Mesenteric fat pad (tissue), 1 donor: ENCODE data around the gene SHISA6. TPM values are rescaled to one million over a fixed set of nuclear protein-coding genes. Genes with fewer than 3 reads are reported as not detected.

Source experiments
- DNase-seq: peaks from one replicate; pipeline ENCODE4 v3.0.0-alpha.2; 2020; ENCODE audit warnings: low spot score
- long read RNA-seq: library from polyadenylated mRNA; unstranded; transcript quantifications from one replicate; pipeline ENCODE4 v2.0.0, GENCODE V29; 2020
- total RNA-seq: library from RNA; stranded (reverse); fragmentation: NEBNext Ultra II Directional; extraction: Animal tissue kit (Norgen Biotek cat#: 25700); gene quantifications from one replicate; pipeline ENCODE4 v1.2.1, GENCODE V29; 2021
- donor health status: DM: yes; HTN: yes; CAD: no.

SHISA6 gene
- total RNA-seq = 1.2 TPM
- long read RNA-seq, partial matches to known transcripts = 0 of 5 reads
- long read RNA-seq, other reads (novel, unspliced or antisense) = 5 of 5 reads

GRCh38 chr17:11240841-11241610 is at the start of gene SHISA6:
SHISA6 (plus strand) TSS chr17:11241213.
- no peak for DNase-seq

GRCh38 chr17:11195801-11196200 is 45.2 kb upstream of the SHISA6 start:
- DNase-seq = no peak

DNA sequence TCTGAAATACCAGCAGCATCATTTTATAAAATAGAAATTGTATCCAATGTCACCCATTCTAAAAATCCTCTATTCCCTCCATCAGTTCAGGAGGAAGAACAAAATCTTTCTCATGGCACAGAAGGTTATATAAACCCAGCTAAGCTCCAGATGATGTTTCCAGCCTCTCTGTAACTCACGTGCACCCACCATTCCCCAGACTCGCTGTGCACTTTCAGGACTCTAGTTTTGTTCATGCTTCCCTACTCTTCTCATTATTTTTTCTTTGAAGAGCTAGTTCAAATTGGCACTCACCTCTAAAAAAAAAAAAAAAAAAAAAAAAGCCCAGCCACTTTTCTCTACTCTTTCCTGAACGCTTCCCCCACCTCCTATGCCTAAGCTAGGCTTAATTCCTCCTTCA is 36.0 kb upstream of the SHISA6 start:
- DNase-seq = no peak

DNA sequence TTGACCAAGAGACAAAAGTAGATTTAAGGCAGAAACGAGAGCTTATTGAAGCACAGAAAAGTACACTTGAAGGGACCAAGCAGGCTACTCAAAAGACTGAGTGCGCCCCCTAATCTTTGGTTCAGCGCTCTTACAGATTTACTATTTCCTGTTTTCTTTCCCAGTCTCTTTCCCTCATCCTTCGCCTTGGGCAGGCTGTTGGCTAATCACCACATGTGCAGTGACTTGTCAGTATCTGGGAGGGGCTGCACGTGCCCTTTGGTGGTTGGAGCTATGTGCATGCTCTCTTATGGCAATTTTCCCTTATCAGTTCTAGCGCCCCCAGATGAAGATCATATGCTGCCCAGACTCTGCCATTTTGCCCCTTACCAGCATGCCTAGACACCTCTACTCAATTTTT is 35.4 kb upstream of the SHISA6 start:
- no peak for DNase-seq

DNA sequence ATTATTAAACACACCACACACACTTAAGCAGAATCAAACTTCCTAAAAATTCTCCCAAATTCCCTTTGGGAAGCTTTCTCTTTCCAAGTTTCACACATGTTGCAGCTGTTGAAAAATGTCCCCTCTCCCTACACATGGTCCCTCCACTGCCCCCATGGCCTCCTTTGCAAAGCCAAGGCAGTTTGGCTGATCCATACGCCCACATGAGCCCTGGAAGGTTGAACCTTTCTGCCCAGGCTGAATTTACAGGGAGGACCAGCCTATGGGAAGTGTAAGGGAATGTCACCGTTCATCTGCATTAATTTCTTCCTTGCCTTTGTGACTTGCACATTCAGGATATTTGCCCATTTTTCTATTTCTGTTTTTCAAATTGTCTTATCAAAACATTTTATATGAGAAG is 31.1 kb upstream of the SHISA6 start:
- no peak for DNase-seq

DNA sequence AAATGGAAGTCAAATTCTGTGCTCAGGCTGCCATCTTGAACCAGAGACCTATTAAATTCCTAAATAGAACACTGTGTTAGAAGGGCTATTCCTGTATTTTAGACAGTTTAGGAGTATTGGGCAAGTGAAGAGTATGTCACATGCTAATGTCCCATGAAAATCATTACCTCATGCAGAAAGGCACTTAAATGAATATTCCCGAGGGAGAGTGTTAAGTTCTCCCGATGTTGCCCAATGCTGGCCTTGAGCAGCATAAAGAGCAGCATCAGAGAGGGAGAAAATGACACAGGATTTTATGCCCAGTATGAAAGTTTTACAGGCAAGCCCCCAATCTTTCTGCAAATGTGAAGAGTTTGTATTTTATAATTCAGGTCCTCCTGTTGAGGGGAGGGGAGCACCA is 28.2 kb upstream of the SHISA6 start:
- no peak for DNase-seq

DNA sequence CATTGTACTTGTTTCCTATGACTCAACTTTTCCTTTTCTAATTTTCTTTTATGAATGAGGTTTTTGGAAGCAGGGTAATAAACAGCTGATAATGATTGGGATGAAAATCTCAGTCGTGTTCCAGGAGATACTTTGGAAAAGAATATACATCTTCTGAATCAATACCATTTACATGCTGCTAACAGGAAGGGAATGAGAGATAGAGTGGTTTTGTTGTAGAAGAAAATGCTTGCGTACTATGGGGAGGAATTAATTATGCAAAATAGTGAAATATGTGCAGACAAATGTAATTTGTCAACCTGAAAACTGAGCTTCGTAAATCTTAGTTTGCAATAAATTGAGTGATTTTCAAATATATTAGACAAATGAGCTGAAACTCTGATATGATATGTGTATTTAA is 24.0 kb upstream of the SHISA6 start:
- DNase-seq = no peak

GRCh38 chr17:11221196-11221595 is 19.8 kb upstream of the SHISA6 start:
- no peak for DNase-seq

- DNase-seq = no peak
Measured at GRCh38 chr17:11221721-11222120, 19.3 kb upstream of the SHISA6 start.

DNA sequence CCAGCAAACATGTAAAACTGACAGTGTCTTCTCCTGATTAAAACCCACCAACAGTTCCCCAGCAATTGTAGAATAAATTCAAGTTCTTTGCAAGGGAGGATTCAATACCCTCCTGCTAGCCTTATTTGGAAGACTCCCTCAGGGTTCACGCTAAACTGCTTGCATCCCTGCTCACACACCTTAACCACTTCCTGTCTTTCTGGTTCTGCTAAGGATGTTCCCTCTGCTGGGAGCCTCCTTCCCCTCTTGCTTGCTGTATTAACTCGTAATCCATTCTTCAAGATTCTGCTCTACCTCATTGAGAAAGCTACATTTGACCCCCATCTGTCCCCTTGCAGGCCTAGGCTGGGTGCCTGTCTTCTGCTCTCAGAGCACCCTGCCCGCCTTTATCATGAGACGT is 2.3 kb upstream of the SHISA6 start:
- DNase-seq = no peak

DNA sequence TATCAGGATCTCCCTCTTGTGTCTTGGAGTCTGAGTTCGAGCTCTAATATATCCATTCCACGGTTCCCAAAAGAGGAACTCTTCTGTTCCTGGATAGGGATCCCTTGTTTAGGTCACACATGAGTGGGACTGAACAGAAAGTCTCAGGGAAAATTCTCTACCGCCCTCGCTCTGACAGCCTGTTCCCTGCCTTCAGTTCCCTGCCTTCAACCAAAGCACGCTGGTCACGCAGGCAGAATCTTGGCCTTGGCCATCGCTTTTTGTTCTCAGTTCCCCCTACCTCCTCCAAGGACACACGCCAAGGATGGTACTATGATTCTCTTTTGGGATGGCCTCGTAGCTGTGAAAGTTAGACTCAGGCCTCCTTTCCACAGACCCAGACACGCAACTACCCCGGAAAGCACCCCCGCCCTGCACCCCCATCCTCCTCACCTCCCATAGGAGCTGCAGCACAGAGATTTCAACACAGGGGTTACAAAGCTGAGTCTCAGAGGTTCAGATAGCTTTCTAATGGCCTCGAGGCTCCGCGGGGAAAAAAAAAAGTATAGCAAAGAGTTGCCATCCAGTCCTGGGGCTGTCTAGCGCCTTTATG is 1.5 kb upstream of the SHISA6 start:
- DNase-seq = no peak

DNA sequence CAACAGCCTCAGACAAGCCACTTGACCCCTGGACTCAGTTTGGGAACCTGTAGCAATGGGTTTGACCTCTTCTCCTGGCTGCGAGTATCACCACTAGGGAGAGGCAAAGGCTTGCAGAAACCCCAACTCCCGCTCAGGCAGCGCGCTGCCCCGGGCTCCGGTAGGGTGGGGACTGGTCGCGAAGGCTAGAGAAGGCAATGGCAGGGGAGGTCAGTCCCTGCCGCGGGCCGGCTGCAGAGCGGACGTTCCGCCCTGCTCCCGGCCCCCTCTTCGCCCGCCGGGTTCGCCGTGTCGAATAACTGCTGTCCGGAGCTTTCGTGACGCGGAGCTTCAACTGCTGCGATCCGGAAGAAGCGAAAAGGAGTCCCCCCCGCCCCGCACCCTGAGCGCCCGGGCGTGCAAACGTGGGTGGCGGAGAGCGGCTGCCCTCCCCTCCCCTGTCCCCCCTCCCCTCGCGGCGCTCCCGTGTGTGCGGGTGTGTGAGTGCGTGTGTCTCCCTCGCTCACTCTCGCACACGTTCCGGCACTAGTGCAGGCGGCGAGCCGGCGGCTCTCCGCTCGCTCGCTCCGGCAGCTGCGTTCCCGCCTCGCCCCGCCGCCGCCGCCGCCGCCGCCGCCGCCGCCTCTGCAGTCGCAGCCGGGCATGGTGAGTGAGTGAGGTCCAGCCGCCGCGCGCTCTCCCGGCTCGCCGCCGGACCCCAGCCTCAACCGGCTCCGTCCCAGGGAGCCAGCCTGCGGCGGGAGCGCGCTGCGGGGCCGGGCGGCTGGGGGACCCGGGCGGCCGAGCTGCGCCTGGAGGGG is 772 bp upstream of the SHISA6 start:
- no peak for DNase-seq

DNA sequence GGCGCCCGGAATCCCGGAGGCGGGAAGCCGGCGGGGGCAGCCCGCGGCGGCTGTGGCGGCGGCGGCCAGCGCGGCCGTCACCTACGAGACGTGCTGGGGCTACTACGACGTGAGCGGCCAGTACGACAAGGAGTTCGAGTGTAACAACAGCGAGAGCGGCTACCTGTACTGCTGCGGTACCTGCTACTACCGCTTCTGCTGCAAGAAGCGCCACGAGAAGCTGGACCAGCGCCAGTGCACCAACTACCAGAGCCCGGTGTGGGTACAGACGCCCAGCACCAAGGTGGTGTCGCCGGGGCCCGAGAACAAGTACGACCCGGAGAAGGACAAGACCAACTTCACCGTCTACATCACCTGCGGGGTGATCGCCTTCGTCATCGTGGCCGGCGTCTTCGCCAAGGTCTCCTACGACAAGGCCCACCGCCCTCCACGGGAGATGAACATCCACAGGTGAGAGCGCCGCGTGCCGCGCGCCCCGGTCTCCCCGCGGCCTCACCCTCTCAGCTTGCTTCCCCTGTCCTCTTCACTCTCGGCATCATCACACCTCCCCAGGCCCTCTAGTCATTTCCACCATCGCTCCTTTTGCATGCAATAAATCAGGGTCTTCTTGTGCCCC is 706 bp downstream of the SHISA6 start:
- DNase-seq = no peak

DNA sequence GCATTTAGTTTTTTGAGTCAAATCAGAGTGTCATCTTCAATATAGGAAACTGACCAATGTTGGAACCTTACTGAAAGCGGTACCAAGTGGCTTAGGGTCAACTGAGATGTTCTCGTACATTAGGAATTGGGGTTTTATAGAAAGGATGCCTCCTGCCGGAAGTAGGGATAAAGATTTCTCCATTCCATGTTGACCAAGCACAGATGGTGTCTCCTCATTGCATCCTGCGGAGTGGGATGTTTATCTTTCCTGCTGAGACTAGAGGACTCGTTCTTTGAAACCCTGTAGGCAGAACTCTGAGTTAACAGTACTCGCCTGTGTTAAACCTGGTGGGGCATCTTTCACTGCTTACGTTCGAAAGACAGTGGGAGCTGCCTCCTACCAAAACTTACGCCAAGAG is 1.4 kb downstream of the SHISA6 start:
- no peak for DNase-seq

GRCh38 chr17:11244776-11245175 is 3.8 kb downstream of the SHISA6 start:
- DNase-seq = no peak

DNA sequence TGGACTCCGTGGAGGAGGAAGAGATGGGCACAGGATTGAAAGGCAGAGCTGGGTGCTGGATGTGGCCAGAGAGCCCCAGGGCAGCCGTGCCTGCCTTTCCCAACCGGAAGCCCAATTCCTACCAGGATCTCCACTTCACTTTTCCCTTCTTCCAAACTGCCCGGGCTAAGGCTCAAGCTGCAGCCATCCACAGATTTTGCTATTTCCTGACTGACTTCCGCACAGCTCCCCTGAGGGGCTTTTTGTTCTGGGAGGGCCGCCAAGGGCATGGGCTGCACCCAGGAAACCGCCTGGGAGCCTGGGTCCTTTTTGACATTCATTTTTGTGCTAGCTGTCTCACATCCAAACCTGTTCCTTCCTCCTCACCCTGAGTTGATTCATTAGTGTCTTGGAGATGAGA is 4.2 kb downstream of the SHISA6 start:
- DNase-seq = no peak

DNA sequence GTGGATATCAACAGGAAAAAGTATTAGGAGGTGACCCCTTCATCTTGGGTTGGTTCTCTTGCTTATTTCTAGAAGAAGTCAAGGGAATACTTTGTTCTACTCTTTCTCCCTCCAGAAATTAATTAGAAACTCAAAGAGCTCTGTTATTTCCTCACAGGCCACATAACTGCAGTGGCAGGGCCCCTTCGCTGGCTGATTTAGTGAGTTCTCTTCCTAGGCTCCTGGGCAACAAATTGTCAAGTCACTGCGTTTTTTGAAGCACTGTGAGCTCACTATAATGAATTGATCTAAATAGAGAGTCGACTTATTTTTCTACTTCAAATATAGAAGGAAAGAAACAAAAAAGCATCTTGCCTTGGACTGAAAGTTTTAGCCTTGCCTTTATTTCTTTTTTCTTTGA is 4.8 kb downstream of the SHISA6 start:
- DNase-seq = no peak

DNA sequence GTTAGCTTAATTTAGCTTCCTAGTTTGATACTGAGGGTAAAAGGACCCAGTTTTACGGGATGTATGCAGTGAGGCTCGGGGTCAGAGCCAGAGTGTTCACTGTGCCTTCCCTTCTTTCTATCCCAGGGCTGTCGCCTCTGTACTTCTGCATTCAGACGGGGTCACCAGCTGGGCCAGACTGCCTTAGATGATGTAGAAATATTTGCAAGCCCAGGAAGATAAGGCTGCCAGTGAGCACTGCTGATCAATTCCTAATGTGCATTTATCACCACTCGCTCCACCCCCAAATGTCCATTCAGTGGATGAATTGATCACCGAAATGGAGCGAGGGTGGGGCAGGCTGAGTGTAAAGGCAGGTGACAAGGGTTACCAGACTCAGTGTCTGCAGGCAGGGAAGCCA is 9.1 kb downstream of the SHISA6 start:
- no peak for DNase-seq

DNA sequence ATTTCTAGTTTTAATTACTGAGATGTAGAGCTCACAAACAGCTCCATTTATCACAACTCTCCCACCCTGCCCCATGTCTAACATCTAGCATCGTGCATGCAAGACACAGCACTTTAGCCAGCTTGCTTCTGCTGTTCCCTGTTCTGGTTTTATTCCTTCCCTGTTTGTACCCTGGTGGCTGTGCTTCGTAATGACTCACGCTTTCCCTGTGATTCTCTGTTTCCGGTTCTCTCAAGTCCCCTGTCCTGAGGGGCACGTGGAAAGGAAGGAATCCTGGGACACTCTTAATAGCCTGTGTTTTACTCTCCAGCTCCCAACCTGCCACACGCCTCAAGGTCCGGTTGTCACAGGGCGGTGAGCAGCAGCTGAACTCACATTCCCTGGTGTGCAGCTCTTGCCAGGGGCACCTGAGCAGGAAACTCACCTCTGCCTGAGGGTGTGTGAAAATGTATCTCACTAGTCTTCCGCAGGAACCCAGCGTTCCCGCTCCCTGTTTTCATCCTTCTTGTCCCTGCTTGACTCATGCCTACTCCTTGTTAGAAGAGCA is 10.6 kb downstream of the SHISA6 start:
- no peak for DNase-seq

- DNase-seq = no peak
Measured at GRCh38 chr17:11252146-11252545, 11.1 kb downstream of the SHISA6 start.

GRCh38 chr17:11256877-11257276 is 15.9 kb downstream of the SHISA6 start:
- DNase-seq = no peak
